Measurements from ENCODE around the gene CADM4. TPM values are rescaled to one million over a fixed set of nuclear protein-coding genes. Genes with fewer than 3 reads are reported as not detected.
A peak's percentile ranks its signal among the peaks of the same experiment; 100 is the strongest.

Gene CADM4
- total RNA-seq, 1 donor from 2014 or later: 7.7 TPM

- H3K4me3 ChIP-seq: no peak overlapping the region
- Mint-ChIP-seq H3K4me1 (peaks cover 31% of the 10 kb centered on the region), H3K27me3 (ENCODE audit: insufficient read depth, low read depth) (no peaks in the 10 kb centered on the region), H3K27ac (no peak overlapping the region), H3K9me3 (no peaks in the 10 kb centered on the region), H3K4me3 (no peak overlapping the region), H3K36me3 (peaks cover 19% of the 10 kb centered on the region)
- H4K20me1 ChIP-seq (ENCODE audit: low read depth): peaks cover 53% of the 10 kb centered on the region
- peaks cover 18% of the 10 kb centered on the region for H3F3A ChIP-seq (ENCODE audit: low read depth)
- H2AFZ ChIP-seq (replicated peaks): no peak overlapping the region
- H3K4me1 ChIP-seq: peaks cover 17% of the 10 kb centered on the region
- no peak for DNase-seq (ENCODE audit: low spot score)
- peaks cover 9% of the 10 kb centered on the region for H3K79me2 ChIP-seq (ENCODE audit: low read depth)
- no peak overlapping the region for H3K9ac ChIP-seq
- no peak for TF ChIP-seq EZH2phosphoT487 (IDR thresholded peaks at IDR 0.05)
- TF ChIP-seq EZH2 (IDR thresholded peaks at IDR 0.05): no peak
- TF ChIP-seq CTCF (IDR thresholded peaks at IDR 0.05): no peak
- no peaks in the 10 kb centered on the region for H3K9me3 ChIP-seq (ENCODE audit: low read depth)
- H3K27me3 ChIP-seq: no peaks in the 10 kb centered on the region
- no peak overlapping the region for H3K4me2 ChIP-seq
- H3K36me3 ChIP-seq: no peaks in the 10 kb centered on the region
- H3K27ac ChIP-seq: no peak overlapping the region
These were observed 8.2 kb downstream of the CADM4 start for GRCh38 chr19:43631491-43631890.

GRCh38 chr19:43628646-43629326 lies 10.9 kb downstream of the CADM4 start:
- Mint-ChIP-seq H3K27ac (no peak overlapping the region), H3K9me3 (no peaks in the 10 kb centered on the region), H3K27me3 (ENCODE audit: insufficient read depth, low read depth) (no peaks in the 10 kb centered on the region), H3K4me1 (peaks cover 11% of the 10 kb centered on the region), H3K36me3 (peaks cover 35% of the 10 kb centered on the region), H3K4me3 (no peak overlapping the region)
- no peaks in the 10 kb centered on the region for H3K36me3 ChIP-seq
- H3K9ac ChIP-seq: no peak overlapping the region
- H3K4me2 ChIP-seq: no peak overlapping the region
- no peaks in the 10 kb centered on the region for H3K79me2 ChIP-seq (ENCODE audit: low read depth)
- no peaks in the 10 kb centered on the region for H3K27me3 ChIP-seq
- peaks cover 13% of the 10 kb centered on the region for H3F3A ChIP-seq (ENCODE audit: low read depth)
- no peaks in the 10 kb centered on the region for H3K4me1 ChIP-seq
- H4K20me1 ChIP-seq (ENCODE audit: low read depth): peaks cover 49% of the 10 kb centered on the region
- no peaks in the 10 kb centered on the region for H3K9me3 ChIP-seq (ENCODE audit: low read depth)
- H3K27ac ChIP-seq: no peak overlapping the region
- no peak overlapping the region for H2AFZ ChIP-seq (replicated peaks)
- TF ChIP-seq EZH2 (IDR thresholded peaks at IDR 0.05): no peak
- TF ChIP-seq CTCF (IDR thresholded peaks at IDR 0.05): no peak
- no peak for TF ChIP-seq EZH2phosphoT487 (IDR thresholded peaks at IDR 0.05)
- no peak overlapping the region for H3K4me3 ChIP-seq
- DNase-seq (ENCODE audit: low spot score): no peak

GRCh38 chr19:43626838-43627237 lies 12.8 kb downstream of the CADM4 start:
- H3K4me1 ChIP-seq: no peaks in the 10 kb centered on the region
- no peak overlapping the region for H3K9ac ChIP-seq
- TF ChIP-seq EZH2 (IDR thresholded peaks at IDR 0.05) (no peak), EZH2phosphoT487 (IDR thresholded peaks at IDR 0.05) (no peak), CTCF (IDR thresholded peaks at IDR 0.05) (no peak)
- no peak for DNase-seq (ENCODE audit: low spot score)
- H3F3A ChIP-seq (ENCODE audit: low read depth): peaks cover 21% of the 10 kb centered on the region
- peaks cover 6% of the 10 kb centered on the region for H3K4me1 Mint-ChIP-seq
- no peak overlapping the region for H2AFZ ChIP-seq (replicated peaks)
- no peaks in the 10 kb centered on the region for H3K27me3 Mint-ChIP-seq (ENCODE audit: insufficient read depth, low read depth)
- peaks cover under 1% of the 10 kb centered on the region for H3K79me2 ChIP-seq (ENCODE audit: low read depth)
- H3K27ac Mint-ChIP-seq: peak overlapping the region; percentile 81
- no peaks in the 10 kb centered on the region for H3K9me3 Mint-ChIP-seq
- H3K27ac ChIP-seq: no peak overlapping the region
- H3K9me3 ChIP-seq (ENCODE audit: low read depth): no peaks in the 10 kb centered on the region
- H3K27me3 ChIP-seq: no peaks in the 10 kb centered on the region
- no peak overlapping the region for H3K4me2 ChIP-seq
- no peak overlapping the region for H3K4me3 ChIP-seq
- no peak overlapping the region for H3K4me3 Mint-ChIP-seq
- H3K36me3 Mint-ChIP-seq: peaks cover 32% of the 10 kb centered on the region
- H3K36me3 ChIP-seq: no peaks in the 10 kb centered on the region
- H4K20me1 ChIP-seq (ENCODE audit: low read depth): peaks cover 46% of the 10 kb centered on the region

Measured in neural progenitor cell (in vitro differentiated cells).